ENCODE measurements around the gene ACYP2.
"Not testable (repeated sequence)": the region's sequence is repeated elsewhere in the genome, so short reads cannot be mapped to it uniquely, and the experiment has no call there.

Gene ACYP2

DNA sequence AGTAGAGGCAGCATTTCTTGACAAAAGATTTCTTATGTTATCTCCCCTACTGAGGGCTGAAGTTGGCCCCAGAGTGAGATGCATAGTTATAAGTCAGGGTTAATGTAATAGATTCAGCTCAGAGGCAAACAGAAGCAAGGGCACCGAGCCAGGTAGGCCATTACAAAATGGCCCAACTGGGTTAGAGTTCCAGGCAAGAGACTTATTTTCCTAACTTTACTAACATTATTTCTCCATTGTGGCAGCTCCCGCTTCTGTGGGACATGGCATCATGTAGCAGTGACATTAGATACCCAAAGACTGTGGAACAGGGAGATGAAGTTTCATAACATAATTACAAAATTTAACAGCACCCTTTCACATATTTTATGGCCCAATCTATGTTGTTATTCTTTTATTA is 113.5 kb downstream of the ACYP2 start:
- no peak for DNase-seq

DNA sequence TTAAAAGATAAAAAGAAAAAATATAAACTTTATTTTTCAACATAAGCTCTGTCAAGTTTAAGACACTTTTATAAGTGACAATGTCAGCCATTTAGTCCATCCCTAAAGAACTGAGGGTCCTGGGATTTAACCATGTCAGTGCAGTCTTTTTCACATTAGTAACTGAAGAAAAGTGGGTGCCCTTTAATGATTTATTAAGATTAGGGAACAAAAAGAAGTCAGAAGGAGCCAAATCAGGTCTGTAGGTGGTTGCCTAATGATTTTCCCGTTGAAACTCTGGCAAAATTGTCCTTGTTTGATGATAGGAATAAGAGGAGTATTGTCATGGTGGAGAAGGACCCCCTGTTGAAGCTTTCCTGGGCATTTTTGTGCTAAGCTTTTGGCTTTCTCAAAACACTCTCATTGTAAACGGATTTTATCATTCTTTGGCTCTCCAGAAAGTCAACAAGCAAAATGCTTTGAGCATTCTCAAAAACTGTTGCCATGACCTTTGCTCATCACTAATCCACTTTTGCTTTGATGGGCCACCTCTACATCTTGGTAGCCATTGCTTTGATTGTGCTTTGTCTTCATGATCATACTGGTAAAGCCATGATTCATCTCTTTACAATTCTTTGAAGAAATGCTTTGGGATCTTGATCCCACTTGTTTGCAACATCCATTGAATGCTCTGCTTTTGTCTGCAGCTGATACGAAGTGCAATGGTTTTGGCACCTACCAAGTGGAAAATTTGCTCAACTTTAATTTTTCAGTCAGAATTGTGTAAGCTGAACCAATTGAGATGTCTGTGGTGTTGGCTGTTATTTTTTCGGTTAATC is 118.6 kb downstream of the ACYP2 start:
- no peak for DNase-seq

DNA sequence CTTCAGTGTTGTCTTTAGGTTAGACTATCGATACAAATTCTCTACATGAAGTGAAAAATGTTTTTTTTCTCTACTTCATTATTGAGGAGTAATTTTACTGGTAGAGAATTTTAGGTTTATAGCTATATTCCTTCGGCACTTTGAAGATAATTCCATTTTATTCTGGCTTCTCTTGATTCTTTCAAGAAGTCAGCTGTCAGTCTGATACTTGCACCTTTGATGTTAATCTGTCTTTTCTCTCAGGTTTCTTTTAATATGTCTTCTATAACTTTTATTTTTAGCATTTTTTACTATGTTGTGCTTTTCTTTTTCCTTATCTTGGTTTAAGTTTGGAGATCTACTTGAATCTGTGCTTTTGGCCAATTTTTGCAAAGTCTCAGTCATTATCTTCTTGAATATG is 122.0 kb downstream of the ACYP2 start:
- no peak for DNase-seq

DNA sequence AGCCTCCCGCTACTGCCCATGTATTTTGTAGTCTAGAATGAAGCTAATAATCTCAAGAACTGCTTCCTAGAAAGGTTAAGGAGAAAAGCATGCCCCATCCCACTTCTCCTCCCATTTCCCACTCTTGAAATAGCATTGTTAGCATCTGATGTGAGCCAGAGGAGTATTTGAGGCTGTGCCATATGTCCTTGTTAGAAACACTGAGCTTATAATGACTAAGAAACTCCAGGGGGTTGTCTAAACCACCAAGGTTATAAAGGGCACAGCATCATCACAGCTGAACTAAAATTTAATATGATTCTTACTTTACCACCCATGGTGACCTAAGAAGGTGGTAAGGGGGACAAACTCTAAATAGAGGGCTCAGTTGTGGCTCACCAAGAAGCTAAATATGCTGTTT is 124.0 kb downstream of the ACYP2 start:
- no peak for DNase-seq

DNA sequence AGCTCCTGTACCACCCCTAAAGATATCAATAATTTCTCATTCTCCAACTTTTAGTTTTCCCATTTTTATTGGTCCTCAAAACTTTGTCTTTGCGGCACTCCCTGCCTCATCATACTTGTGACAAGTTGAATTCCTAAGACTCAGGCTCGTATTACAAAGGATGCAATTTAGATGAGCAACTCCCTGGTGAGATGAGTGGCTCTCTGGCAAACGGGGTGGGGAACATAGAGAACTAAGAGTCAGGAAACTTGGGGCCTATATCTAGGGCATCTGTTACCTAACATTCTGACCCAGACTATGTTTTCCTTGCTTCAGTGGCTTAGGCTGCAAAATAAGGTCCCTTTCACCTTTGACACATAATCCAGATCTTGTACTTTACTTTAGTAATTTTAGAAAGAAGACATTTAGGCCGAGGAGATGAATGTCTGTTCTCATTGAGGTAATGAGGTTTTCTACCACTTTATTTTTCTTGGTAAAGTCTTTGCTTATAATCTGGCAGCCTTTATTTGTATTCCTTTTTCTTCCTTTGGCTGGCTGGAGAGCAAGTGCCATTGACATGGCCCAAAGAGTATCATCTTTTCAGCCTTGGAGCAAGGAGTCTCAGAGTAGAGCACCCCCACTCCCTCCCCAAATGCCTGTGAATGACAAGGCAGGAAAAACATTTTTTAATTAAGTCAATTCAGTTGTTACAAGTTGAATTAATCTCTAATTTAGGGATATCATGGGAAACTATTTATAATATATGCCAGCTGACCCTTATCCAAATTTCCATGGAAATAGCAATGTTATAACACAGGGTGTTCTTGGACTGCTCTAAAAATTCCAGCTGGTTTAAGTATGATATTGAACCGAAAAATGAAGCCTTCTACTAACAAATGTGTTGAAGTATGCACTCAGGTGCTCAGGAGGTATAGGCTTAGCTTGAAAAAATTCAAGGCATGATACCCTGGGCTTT is 125.4 kb downstream of the ACYP2 start:
- no peak for DNase-seq

DNA sequence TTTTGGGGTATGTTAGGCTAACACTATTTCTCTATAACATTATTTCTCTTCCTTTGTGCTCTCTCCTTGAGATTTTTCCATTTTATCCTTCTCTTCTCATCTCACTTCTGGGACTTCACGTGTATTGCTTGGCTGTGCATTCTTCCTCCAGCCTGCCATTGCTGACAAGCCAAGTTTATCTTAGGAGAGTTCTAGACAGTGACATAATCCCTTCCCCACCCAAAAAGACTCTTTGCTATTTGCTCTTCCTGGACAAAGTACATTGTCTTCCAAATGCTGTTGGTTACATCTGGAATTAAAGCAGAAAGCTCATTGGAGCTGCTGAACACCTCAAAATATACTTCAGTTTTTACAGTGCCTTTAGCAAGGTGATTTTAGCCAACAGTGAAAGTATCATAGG is 131.7 kb downstream of the ACYP2 start:
- no peak for DNase-seq

DNA sequence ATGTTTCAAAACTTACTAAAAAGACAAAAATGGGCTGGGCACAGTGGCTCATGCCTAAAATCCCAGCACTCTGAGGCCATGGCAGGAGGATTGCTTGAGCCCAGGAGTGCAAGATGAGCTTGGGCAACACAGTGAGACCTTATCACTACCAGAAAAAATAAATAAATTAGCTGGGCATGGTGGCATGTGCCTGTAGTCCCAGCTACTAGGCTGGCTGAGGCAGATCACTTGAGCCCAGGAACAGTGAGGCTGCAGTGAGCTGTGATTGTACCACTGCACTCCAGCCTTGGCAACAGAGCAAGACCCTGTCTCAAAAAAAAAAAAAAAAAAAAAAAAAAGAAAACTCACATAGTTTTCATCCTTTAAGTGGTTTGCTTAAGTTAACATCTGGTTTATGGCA is 134.2 kb downstream of the ACYP2 start:
- no peak for DNase-seq

DNA sequence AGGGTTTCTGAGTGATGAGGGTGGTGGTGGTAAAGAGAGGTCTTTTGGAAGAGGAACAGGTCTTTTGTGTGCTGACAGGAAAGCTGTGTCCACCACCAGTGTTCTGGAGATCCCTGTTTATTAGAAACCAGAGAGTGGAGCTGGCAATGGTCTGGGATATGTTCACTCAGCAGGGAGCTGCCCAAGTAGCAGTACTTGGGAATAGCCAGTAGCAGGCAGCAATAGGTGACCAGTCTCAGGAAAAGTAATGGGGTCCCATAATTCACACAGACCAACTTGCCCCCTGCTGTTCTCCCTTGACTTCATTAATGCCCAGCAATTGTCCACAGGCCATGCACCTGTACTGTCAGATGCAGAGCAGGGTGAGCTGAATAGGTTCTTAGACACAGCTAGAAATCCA is 138.8 kb downstream of the ACYP2 start:
- no peak for DNase-seq

DNA sequence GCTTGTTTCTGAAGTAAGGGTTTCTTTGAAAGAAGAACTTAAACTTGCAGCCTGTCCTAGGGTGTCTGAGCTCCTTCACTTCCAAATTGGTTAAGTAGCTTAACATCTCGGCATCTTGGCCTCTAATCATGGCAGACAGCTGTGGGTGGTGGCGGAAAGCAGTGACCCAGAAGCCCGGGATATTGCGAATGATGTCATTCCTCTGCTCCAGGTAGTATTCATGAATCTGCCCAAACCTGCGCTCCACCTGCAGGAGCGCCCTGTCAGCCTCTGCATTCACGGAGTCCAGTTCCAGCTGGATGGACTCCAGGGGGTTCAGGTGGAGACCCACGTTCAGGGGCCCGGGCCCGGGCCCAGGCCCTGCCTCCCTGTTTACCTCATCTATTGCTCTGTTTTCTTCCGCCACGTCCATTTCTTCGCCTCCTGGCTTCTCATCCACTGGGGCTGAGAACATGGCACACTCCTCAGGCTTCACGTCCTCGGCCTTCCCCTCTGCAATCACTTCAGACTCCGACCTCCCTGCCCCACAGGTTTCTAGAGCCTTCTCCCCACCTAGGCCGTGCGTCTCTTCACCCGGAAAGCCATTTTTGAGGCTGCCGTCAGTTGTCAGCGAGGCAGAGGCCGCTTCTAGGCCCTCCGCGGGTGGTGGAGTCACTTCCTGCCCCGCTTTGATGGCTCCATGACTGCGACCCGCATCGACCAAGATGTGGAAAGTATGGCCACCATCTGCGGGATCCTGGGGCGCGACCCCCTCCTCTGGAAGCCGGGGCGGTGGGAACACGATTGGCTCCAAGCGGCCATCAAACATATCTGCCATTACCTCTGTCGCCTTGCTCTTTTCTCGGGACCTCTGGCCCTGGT is 140.0 kb downstream of the ACYP2 start:
- no peak for DNase-seq

DNA sequence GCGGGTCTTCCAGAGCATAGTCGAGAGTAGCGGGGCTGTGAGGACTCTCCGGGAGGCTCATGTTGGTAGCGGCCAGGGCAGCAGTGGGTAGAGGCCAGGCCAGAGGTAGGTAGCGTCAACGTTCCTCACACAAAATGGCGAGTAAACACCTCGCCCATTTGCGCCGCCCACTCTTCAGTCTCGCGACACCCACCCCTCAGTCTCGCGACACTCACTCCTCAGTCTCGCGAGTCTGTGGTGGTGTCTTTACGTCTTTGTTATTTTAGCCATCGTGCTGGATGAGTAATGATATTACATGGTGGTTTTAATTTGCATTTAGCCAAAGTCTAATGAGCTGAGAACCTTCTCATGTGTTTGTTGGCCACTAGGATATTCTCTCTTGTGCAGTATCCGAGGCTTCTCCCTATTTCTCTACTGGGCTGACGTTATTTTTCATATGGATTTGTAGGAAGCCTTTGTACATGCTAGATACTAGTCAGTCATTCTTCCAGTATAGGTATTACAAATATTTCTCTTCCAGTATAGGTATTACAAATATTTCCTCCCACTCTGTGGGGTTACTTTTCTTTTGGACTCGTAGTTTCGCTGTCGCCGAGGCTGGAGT is 140.8 kb downstream of the ACYP2 start, which contains the start of gene TSPYL6:
Gene TSPYL6 (minus strand): TSS at position 139 of the 604 bp plus-strand sequence. CDS start 78 bp downstream, at position 61.
- DNase-seq: no peak

DNA sequence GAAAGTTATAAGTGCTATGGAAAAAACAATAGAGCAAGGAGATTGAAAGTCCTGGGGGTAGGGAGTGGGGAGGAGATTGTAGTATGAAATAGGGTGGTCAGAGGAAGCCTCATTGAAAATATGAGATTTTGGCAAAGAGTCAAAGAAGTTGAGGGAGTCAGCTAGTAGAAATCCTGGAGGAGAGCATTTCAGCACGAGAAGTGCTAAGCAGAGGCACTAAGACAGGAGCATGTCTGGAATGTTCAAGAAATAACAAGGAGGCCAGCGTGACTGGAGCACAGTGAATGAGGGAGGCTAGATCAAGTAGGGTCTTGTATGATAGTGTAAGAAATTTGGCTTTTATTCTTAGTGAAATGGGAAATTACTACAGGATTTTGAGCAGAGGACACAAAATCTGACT is 142.8 kb downstream of the ACYP2 start:
- no peak for DNase-seq

DNA sequence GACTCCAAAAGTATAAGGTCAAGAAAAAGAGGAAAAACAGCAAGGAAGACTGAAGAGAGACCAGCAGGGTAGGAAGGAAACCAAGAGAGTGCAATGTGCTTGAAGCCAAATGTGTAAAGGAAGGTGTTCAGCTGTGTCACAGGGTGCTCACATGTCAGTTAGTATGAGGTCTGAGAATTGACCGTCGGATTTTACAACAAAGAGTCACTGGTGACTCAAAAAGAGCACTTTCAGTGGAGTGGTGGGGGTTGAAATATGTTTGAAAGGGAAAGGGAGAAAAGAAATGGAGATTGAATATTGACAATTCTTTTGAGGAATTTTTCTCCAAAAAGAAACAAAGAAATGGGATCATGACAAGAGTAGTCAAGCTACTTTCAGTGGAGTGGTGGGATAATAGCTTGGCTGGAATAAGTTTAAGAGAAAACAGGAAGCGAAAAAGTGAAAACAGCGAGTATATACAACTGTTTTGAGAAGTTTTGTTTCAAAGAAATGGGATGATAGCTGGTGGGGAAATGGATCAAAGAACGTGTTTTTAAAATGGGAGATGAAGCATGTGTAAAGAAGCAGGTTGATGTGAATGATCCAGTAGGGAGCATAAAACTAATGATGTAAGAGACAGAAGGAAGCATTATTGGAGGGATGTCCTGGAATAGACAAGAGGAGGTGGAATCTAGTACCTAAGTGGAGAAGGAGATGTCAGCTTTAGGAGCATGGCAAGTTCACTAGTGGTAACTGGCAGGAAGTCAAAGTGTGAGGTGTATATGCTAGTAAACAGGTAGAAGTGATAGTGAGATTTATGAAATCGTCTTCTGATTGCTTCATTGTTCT is 144.2 kb downstream of the ACYP2 start:
- no peak for DNase-seq

DNA sequence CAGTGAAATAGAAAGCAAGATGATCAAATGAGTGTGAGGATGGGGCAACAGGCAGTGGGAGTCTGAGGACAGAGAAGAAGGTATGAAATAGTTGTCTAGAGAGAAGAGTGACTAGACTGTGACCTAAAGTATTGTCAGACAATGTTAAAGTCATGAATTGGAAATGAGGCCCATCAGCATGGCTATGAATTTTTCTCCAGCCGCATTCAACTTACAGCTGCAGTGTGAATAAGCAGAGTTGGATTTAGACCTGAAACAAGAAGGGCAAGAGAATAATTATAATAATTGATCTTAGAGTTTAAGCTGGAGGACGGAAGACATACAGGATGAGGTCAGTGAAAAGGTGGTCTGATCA is 144.8 kb downstream of the ACYP2 start:
- no peak for DNase-seq

DNA sequence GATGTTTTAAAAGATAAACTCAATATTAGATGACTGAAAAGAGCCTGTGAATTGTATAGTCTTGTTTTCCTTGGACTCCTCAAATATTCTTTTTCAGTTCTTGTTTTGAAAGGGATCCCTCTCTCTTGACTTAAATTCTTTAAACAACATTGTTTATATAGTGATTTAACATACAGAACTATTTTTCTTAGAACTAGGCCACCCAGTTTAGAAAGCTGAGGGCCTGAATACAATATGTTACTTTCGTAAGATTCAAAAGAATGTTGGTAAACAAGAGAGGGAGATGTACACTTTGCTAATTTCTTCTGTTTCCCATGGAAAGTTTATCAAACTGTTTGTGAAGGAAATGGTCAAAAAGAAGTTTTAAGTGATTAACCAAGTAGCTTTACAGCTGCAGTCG is 146.1 kb downstream of the ACYP2 start:
- DNase-seq: no peak

DNA sequence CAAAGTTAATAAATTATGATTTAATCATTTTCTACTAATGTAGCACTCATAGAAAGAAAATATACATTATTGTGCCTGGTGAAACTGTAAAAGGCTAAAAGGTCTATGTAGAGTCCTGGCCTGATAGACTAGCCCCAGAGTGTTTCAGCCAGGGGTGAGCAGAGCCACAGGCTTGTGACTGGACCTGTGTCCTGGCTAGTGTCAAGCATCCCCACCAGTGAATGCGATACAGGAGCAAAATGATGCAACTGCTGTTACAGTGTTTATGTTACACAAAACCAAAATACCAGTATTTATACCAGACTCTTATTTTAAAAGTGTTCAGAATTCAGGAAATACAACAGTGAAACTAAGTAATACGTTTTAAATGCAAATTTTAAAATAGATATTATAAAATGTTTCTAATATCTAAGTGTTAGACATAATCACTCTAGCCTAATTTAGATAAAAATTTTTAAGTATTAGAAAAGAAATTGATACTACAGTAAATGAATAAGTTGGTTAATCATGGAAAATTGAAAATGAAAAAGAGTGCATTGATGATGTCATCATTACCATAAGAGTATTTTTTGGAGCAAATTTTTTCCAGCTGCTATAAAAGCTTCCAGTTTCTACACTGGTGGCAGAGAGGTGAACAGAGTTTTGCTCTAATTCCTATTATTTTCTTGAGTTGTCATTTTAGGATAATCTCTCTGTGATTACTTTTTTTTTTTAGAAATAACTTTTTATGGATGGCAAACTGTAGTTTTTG is 146.8 kb downstream of the ACYP2 start:
- DNase-seq: no peak

DNA sequence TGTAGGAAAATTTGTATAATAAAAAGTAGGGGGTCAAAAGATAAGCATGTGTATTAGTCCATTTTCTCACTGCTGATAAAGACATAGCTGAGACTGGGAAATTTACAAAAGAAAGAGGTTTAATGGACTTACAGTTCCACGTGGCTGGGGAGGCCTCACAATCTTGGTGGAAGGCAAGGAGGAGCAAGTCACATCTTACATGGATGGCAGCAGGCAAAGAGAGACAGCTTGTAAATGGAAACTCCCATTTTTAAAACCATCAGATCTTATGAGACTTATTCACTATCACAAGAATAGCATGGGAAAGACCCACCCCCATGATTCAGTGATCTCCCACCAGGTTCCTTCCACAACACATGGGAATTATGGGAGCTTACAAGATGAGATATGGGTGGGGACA is 149.7 kb downstream of the ACYP2 start:
- DNase-seq: not testable (repeated sequence)

DNA sequence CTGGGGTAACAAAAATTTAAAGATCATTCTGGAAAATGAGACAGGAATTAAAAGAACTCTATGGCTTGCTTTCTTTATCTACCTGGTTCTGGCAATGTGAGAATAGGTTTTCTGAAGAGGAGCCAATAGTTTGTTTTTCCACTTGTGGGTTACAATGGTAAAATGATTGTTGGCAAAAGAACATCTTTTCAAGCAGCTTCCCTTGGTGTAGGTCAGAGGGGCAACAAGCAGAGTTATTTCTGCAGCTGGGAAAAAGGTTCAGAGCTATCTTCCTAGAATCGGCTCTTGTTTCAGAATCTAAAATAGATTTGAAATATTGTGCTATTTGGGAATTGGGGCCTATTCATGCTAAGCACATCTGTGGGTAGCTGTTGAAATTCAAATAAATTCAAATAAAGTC is 152.2 kb downstream of the ACYP2 start:
- DNase-seq: no peak

DNA sequence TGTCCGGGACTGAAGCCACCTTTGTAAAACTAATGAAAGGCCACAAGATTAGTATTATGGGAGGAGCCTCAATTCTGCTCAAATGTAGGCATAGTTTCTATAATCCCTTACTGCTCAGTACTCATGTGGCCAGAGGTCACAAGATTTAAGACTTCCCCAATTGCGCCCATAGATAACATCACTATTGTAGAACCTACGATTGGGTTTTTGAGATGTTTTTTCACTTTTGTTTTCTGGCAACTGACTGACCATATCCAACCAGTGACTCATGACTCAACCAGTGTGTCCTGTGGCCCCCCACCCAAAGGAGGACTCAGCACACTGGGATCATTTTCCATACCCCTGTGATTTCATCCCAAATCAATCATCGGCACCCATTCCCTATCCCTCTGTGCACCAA is 155.8 kb downstream of the ACYP2 start:
- DNase-seq: no peak

DNA sequence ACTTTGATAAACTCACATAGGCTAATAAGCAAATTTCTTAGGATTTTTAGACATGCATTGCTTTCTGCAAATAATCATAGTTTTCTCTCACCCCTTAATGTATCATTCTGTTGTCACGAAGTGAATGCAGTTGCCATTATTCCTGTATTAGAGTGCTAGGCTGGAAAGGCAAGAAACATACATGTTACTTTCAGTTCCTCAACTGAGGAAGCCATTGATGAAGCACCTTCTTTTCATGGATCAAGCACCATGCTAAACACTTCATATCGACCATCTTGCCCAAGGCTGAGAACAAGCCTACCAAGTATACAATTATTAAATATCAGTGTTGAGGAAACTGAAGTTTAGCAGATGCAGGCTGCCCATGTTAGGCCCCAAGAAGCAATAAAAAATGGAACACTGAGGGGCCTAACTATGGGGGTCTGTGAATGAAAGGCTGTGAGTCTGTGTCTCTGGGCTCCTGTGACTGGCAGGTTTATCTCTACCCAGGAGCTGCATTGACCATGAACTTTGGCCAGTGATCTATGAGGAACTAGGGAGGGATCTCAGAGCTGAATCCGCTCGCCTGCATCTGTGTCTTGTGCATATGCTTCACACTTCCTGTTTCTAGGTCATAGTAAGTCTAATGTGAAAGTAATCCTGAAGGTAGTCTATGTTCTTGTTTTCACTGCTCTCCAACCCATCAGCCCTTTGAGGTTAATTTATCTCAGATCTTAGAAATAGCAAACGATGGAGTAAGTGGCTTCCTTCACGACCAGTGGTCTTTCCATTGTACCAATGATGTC is 156.6 kb downstream of the ACYP2 start:
- no peak for DNase-seq

DNA sequence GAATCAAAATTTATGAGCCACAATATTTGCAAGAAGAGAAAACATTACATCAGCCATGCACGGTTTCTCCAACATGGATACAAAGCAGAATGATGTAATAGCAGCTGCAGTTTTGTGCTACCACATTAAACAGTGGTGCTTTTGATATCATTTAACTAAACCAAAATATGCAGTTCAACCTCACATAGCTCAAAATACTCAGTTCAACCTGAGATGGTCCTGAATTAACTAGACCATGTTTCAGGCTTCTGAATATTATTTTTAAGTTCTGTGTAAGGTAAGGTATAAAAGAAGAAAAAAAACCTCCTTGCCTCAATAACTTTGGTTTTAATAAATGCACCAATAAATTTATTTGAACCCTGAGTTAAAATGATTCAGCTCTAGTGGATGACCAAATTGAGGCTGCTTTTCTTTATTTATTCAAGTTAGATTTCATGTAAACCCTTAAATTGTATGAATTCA is 159.4 kb downstream of the ACYP2 start:
- DNase-seq: no peak
